ENCODE results near the gene SAMD1. TPM values are rescaled to one million over a fixed set of nuclear protein-coding genes. Genes with fewer than 3 reads are reported as not detected.

Gene SAMD1
- total RNA-seq, 2 donors from 2014 or later = 25.4 to 48.2 TPM

- DNase-seq (ENCODE audit: low spot score) = no peak
- Histone ChIP-seq H3K27me3 (replicated peaks; ENCODE audit: insufficient read depth) (no peaks in the 10 kb centered on the region), H3K4me1 (replicated peaks) (no peaks in the 10 kb centered on the region), H3K9me3 (no peaks in the 10 kb centered on the region), H3K4me3 (no peak overlapping the region), H3K27ac (no peak overlapping the region), H3K36me3 (no peaks in the 10 kb centered on the region)
- TF ChIP-seq POLR2AphosphoS5 (IDR thresholded peaks at IDR 0.05) (no peak), POLR2A (IDR thresholded peaks at IDR 0.05) (no peak), CTCF (IDR thresholded peaks at IDR 0.05) (no peak)
- intact Hi-C loops (cut with DNase I) = no loop called here
- 82% methylated on average over 3 of the region's 3 CpGs for WGBS
Observed at GRCh38 chr19:14055396-14055795, 35.2 kb downstream of the SAMD1 start.

- intact Hi-C loops (cut with DNase I) = no loop called here
- 66% methylated on average over 11 of the region's 11 CpGs for WGBS
- TF ChIP-seq POLR2AphosphoS5 (IDR thresholded peaks at IDR 0.05) = no peak
- TF ChIP-seq POLR2A (IDR thresholded peaks at IDR 0.05) = no peak
- no peak for TF ChIP-seq CTCF (IDR thresholded peaks at IDR 0.05)
- no peaks in the 10 kb centered on the region for H3K9me3 ChIP-seq
- H3K4me1 ChIP-seq (replicated peaks) = no peaks in the 10 kb centered on the region
- no peaks in the 10 kb centered on the region for H3K36me3 ChIP-seq
- no peak overlapping the region for H3K27ac ChIP-seq
- no peaks in the 10 kb centered on the region for H3K27me3 ChIP-seq (replicated peaks; ENCODE audit: insufficient read depth)
- DNase-seq (ENCODE audit: low spot score) = no peak
- H3K4me3 ChIP-seq = no peak overlapping the region
Observed at GRCh38 chr19:14054721-14055120, 35.8 kb downstream of the SAMD1 start.

GRCh38 chr19:14054099-14054498 lies 36.5 kb downstream of the SAMD1 start:
- no peak overlapping the region for H3K27ac ChIP-seq
- WGBS = 75% methylated on average over 6 of the region's 6 CpGs
- DNase-seq (ENCODE audit: low spot score) = no peak
- no peaks in the 10 kb centered on the region for H3K9me3 ChIP-seq
- TF ChIP-seq CTCF (IDR thresholded peaks at IDR 0.05) = no peak
- no peak for TF ChIP-seq POLR2AphosphoS5 (IDR thresholded peaks at IDR 0.05)
- no peak for TF ChIP-seq POLR2A (IDR thresholded peaks at IDR 0.05)
- no peak overlapping the region for H3K4me3 ChIP-seq
- no peaks in the 10 kb centered on the region for H3K4me1 ChIP-seq (replicated peaks)
- intact Hi-C loops (cut with DNase I) = no loop called here
- no peaks in the 10 kb centered on the region for H3K36me3 ChIP-seq
- H3K27me3 ChIP-seq (replicated peaks; ENCODE audit: insufficient read depth) = no peaks in the 10 kb centered on the region

GRCh38 chr19:14053500-14053899 lies 37.1 kb downstream of the SAMD1 start:
- intact Hi-C loops (cut with DNase I) = no loop called here
- TF ChIP-seq POLR2A (IDR thresholded peaks at IDR 0.05) (no peak), POLR2AphosphoS5 (IDR thresholded peaks at IDR 0.05) (no peak), CTCF (IDR thresholded peaks at IDR 0.05) (no peak)
- Histone ChIP-seq H3K27me3 (replicated peaks; ENCODE audit: insufficient read depth) (no peaks in the 10 kb centered on the region), H3K36me3 (no peaks in the 10 kb centered on the region), H3K9me3 (no peaks in the 10 kb centered on the region), H3K4me3 (no peak overlapping the region), H3K27ac (no peak overlapping the region), H3K4me1 (replicated peaks) (no peaks in the 10 kb centered on the region)
- WGBS = 93% methylated on average over 9 of the region's 11 CpGs
- no peak for DNase-seq (ENCODE audit: low spot score)

GRCh38 chr19:14053032-14053431 lies 37.5 kb downstream of the SAMD1 start:
- H3K9me3 ChIP-seq = no peaks in the 10 kb centered on the region
- TF ChIP-seq POLR2A (IDR thresholded peaks at IDR 0.05) (no peak), CTCF (IDR thresholded peaks at IDR 0.05) (no peak), POLR2AphosphoS5 (IDR thresholded peaks at IDR 0.05) (no peak)
- no peaks in the 10 kb centered on the region for H3K4me1 ChIP-seq (replicated peaks)
- intact Hi-C loops (cut with DNase I) = no loop called here
- no peaks in the 10 kb centered on the region for H3K36me3 ChIP-seq
- H3K27ac ChIP-seq = no peak overlapping the region
- H3K4me3 ChIP-seq = no peak overlapping the region
- 91% methylated on average over 3 of the region's 3 CpGs for WGBS
- no peak for DNase-seq (ENCODE audit: low spot score)
- no peaks in the 10 kb centered on the region for H3K27me3 ChIP-seq (replicated peaks; ENCODE audit: insufficient read depth)

All from prostate gland (tissue), 2 donors.